GM12891 (cell line): ENCODE data around the gene CLBA1.
A peak's percentile ranks its signal among the peaks of the same experiment; 100 is the strongest.

Experiments used
- PAX5 ChIP-seq: IDR thresholded peaks from 2 replicates; pipeline ENCODE4 v1.6.1; 2011; ENCODE audit warnings: low read length, moderate library complexity, mild to moderate bottlenecking; ENCODE audit not compliant: insufficient read depth, severe bottlenecking
- POLR2A ChIP-seq: IDR thresholded peaks from 2 replicates; pipeline ENCODE4 v1.6.1; 2011; ENCODE audit warnings: low read depth, low read length, control low read depth
- POLR2AphosphoS5 ChIP-seq: IDR thresholded peaks from 2 replicates; pipeline ENCODE4 v1.6.1; 2011; ENCODE audit warnings: low read depth, low read length, control low read depth
- SPI1 ChIP-seq: IDR thresholded peaks from 2 replicates; pipeline ENCODE4 v1.6.1; 2011; ENCODE audit warnings: low read depth, low read length, control low read depth
- TAF1 ChIP-seq: IDR thresholded peaks from 2 replicates; pipeline ENCODE4 v1.6.1; 2011; ENCODE audit warnings: low read depth, low read length, control low read depth

DNA sequence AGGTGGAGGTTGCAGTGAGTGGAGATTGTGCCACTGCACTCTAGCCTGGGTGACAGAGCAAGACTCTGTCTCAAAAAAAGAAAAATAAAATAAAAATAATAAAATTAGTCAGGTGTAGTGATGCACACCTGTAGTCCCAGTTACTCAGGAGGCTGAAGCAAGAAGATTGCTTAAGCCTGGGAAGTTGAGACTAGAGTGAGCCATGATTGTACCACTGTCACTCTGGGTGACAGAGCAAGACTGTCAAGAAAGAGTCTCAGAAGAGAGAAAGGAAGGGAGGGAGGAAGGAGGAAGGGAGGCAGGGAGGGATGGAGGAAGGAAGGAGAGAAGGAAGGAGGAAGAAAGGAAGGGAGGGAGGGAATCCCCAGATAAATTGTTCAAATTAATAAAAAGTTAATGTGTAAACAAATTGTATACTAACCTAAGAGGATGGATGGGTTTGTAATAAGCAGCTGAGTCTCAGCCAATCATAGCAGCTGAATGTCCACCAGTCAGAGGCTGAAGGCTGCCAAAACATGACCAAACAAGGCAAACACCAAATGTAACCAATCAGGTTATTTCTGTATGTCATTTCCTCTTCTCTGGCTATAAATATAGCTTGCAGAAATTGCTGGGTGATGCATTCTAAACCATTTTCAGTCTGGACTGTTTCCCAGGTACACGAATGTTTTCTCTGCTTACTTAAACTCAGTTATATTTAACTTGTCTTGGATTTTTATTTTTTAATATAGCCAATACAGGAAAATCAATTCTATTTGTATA, 41.4 kb downstream of the CLBA1 start:
- TF ChIP-seq POLR2A (peak; percentile 66; the same call in 1 of the 2 replicates), POLR2AphosphoS5 (peak; percentile 58; the same call in 1 of the 2 replicates), SPI1 (no peak), TAF1 (no peak), PAX5 (no peak)
